Brain microvascular endothelial cell (primary cell): ENCODE results near the gene ATP6V1A.

Experiments
- DNase-seq: peaks from one replicate; pipeline ENCODE4 v3.0.0-alpha.2; 2020
- H3K27ac ChIP-seq: fragments of 250-450 bp; sonication (Bioruptor Pico); 2 replicates; pipeline ENCODE4 v1.5.1; 2020; ENCODE audit warnings: mild to moderate bottlenecking, moderate library complexity
- H3K27me3 ChIP-seq: fragments of 250-450 bp; sonication (Bioruptor Pico); replicated peaks from 2 replicates; pipeline ENCODE4 v1.5.1; 2020; ENCODE audit warnings: mild to moderate bottlenecking
- H3K36me3 ChIP-seq: fragments of 250-450 bp; sonication (Bioruptor Pico); replicated peaks from 2 replicates; pipeline ENCODE4 v1.5.1; 2020; ENCODE audit warnings: mild to moderate bottlenecking
- H3K4me3 ChIP-seq: 2 replicates; pipeline ENCODE4 v1.5.1; 2011; ENCODE audit warnings: low read depth, mild to moderate bottlenecking, control low read depth, low read length, moderate library complexity
- CTCF ChIP-seq: IDR thresholded peaks from 2 replicates; pipeline ENCODE4 v1.5.1; 2011; ENCODE audit warnings: low read depth, mild to moderate bottlenecking, moderate library complexity, low read length, control low read depth, inconsistent platforms; ENCODE audit errors: missing control alignments
- in situ Hi-C: cut with HindIII; loops from 2 replicates; pipeline ENCODE4 v1.10.0; 2017; ENCODE audit warnings: low sequenced_read_pairs, low pct_ligation_motif_present

ATP6V1A gene

GRCh38 chr3:113712129-113712528 is 34.7 kb upstream of the ATP6V1A start:
- no peak for TF ChIP-seq CTCF
- no peak for DNase-seq
- in situ Hi-C loops = no loop called here
- H3K4me3 ChIP-seq = no peak overlapping the region
- H3K27me3 ChIP-seq = no peaks in the 10 kb centered on the region
- no peak overlapping the region for H3K27ac ChIP-seq
- no peaks in the 10 kb centered on the region for H3K36me3 ChIP-seq

GRCh38 chr3:113714702-113715101 is 32.1 kb upstream of the ATP6V1A start:
- no peak overlapping the region for H3K4me3 ChIP-seq
- no peaks in the 10 kb centered on the region for H3K27me3 ChIP-seq
- in situ Hi-C loops = no loop called here
- H3K27ac ChIP-seq = no peak overlapping the region
- H3K36me3 ChIP-seq = peaks cover 4% of the 10 kb centered on the region
- TF ChIP-seq CTCF = no peak
- DNase-seq = no peak

- no peak for TF ChIP-seq CTCF
- no peaks in the 10 kb centered on the region for H3K27me3 ChIP-seq
- in situ Hi-C loops = no loop called here
- H3K36me3 ChIP-seq = peaks cover 6% of the 10 kb centered on the region
- no peak overlapping the region for H3K4me3 ChIP-seq
- no peak overlapping the region for H3K27ac ChIP-seq
- DNase-seq = no peak
Observed at GRCh38 chr3:113717308-113717707, 29.5 kb upstream of the ATP6V1A start.

- no peak overlapping the region for H3K4me3 ChIP-seq
- no peaks in the 10 kb centered on the region for H3K27me3 ChIP-seq
- no peak for DNase-seq
- in situ Hi-C loops = no loop called here
- no peak overlapping the region for H3K27ac ChIP-seq
- peaks cover 6% of the 10 kb centered on the region for H3K36me3 ChIP-seq
- no peak for TF ChIP-seq CTCF
Observed at GRCh38 chr3:113717818-113718217, 29.0 kb upstream of the ATP6V1A start.

DNA sequence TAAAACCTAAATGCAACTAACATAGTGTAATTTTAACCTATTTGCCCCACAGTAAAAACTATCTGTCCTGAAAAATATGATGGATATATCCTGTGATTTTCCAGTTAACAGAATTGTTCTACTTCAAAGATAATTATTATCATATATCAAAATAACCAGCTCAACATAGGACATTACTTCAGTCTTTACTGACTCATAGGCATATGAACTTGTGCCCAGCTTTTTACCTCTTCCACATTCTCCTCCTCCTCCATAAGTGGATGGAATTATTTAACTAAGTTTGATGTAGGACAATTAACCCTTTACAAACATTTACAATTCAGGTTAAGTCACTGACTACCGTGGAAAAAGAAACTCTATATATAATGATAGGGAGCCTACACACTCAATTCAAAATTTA is 27.5 kb upstream of the ATP6V1A start:
- in situ Hi-C loops = no loop called here
- Histone ChIP-seq H3K36me3 (peaks cover 6% of the 10 kb centered on the region), H3K4me3 (no peak overlapping the region), H3K27ac (no peak overlapping the region), H3K27me3 (no peaks in the 10 kb centered on the region)
- DNase-seq = no peak
- TF ChIP-seq CTCF = no peak

DNA sequence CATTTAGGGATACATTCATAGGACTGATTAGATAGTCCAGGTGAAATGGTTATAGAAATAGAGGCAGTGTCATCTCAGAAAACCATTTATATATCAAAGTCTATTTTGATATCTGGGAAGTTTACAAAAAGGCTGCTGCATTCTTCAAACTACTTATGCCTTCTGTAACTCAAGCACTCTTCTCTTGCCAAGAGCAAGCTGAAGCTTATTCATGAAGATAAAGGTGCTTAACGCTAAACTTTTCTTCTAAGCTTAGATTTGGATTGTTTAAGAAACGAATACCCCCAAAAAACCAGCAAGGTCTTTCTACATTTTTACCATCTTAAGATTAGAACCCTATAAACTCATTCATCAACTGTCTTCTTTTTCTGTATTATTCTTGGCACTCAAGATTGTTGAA is 27.1 kb upstream of the ATP6V1A start:
- Histone ChIP-seq H3K27me3 (no peaks in the 10 kb centered on the region), H3K27ac (no peak overlapping the region), H3K4me3 (no peak overlapping the region), H3K36me3 (peaks cover 6% of the 10 kb centered on the region)
- TF ChIP-seq CTCF = no peak
- no peak for DNase-seq
- in situ Hi-C loops = no loop called here
